GM12878 (cell line): ENCODE data around the gene ADCY9.

Experiments used
- ATF7 ChIP-seq: fragments of 450-650 bp; IDR thresholded peaks from 2 replicates; pipeline ENCODE4 v1.6.1; 2016; ENCODE audit warnings: low read depth, mild to moderate bottlenecking
- BACH1 ChIP-seq: fragments of 450-650 bp; IDR thresholded peaks from 2 replicates; pipeline ENCODE4 v1.6.1; 2017; ENCODE audit warnings: mild to moderate bottlenecking, borderline replicate concordance
- BRCA1 ChIP-seq: IDR thresholded peaks from 2 replicates; pipeline ENCODE4 v1.6.1; 2011; ENCODE audit warnings: low read depth, low read length, improper control_type of control experiment
- CREB1 ChIP-seq: IDR thresholded peaks from 2 replicates; pipeline ENCODE4 v1.6.1; 2012; ENCODE audit warnings: low read depth, mild to moderate bottlenecking, inconsistent platforms
- EZH2 ChIP-seq: IDR thresholded peaks from 2 replicates; pipeline ENCODE4 v1.6.1; 2012; ENCODE audit warnings: low read depth, mild to moderate bottlenecking, control low read depth, inconsistent platforms, low read length, borderline replicate concordance; ENCODE audit not compliant: control insufficient read depth
- FOS ChIP-seq: IDR thresholded peaks from 3 replicates; pipeline ENCODE4 v1.6.1; 2011; ENCODE audit warnings: borderline replicate concordance; ENCODE audit not compliant: insufficient read length; ENCODE audit errors: extremely low read depth
- FOXM1 ChIP-seq: IDR thresholded peaks from 2 replicates; pipeline ENCODE4 v1.6.1; 2012; ENCODE audit warnings: low read depth, mild to moderate bottlenecking, inconsistent platforms, low read length, moderate library complexity
- IRF4 ChIP-seq: IDR thresholded peaks from 2 replicates; pipeline ENCODE4 v1.6.1; 2011; ENCODE audit warnings: low read depth, low read length
- TF ChIP-seq, protein P1 (sequence below), 3 experiments: IDR thresholded peaks in 2 of 3; conservative IDR thresholded peaks in 1 of 3; 2 replicates each; pipeline ENCODE4 v1.5.1; 2011; ENCODE audit warnings: low read depth in 3 of 3, low read length in 3 of 3, mild to moderate bottlenecking in 3 of 3, control low read depth in 2 of 3, moderate library complexity in 2 of 3, inconsistent platforms in 1 of 3, mixed read lengths in 1 of 3; ENCODE audit not compliant: control insufficient read depth in 2 of 3, insufficient read depth in 1 of 3; ENCODE audit errors: extremely low read depth in 1 of 3
- TF ChIP-seq, protein P2 (sequence below): IDR thresholded peaks from 2 replicates; pipeline ENCODE4 v1.6.1; 2012; ENCODE audit warnings: low read depth, low read length, improper control_type of control experiment

DNA sequence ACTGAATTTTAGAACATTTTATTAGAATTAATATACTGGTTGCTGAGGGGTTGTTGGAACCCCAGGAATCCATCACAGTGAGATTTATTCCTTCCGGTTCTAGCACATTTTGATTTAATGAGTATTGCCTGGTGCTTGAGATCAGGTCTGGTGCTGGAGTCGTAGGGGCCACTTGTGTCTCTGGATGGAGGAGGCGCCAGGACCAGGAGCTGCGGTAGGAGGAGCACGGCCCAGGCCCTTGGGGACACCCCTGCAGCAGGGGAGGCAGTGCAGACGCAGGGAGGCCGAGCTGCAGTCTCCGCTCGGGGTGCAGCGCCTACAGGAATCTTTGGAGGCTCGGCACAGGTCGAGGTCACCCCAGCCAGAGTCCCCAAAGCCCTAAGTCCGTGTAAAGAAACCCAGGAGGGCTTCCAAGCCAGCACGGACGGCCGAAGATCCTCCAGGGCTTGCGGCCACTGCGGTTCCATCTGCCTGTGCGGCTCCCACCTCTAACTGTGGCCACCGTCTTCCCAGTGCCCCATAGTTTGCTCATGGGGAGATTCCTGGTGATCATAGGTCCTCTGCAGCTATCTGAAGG is 169.6 kb downstream of the ADCY9 start:
- TF ChIP-seq, protein P1, sequence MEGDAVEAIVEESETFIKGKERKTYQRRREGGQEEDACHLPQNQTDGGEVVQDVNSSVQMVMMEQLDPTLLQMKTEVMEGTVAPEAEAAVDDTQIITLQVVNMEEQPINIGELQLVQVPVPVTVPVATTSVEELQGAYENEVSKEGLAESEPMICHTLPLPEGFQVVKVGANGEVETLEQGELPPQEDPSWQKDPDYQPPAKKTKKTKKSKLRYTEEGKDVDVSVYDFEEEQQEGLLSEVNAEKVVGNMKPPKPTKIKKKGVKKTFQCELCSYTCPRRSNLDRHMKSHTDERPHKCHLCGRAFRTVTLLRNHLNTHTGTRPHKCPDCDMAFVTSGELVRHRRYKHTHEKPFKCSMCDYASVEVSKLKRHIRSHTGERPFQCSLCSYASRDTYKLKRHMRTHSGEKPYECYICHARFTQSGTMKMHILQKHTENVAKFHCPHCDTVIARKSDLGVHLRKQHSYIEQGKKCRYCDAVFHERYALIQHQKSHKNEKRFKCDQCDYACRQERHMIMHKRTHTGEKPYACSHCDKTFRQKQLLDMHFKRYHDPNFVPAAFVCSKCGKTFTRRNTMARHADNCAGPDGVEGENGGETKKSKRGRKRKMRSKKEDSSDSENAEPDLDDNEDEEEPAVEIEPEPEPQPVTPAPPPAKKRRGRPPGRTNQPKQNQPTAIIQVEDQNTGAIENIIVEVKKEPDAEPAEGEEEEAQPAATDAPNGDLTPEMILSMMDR (IDR thresholded peaks at IDR 0.05 in 2 of 3, conservative IDR thresholded peaks at IDR 0.05 in 1 of 3; ENCODE audit: control insufficient read depth in 2 of 3, extremely low read depth in 1 of 3, insufficient read depth in 1 of 3, low read depth in 3 of 3, low read length in 3 of 3) = no peak
- TF ChIP-seq, protein P2, sequence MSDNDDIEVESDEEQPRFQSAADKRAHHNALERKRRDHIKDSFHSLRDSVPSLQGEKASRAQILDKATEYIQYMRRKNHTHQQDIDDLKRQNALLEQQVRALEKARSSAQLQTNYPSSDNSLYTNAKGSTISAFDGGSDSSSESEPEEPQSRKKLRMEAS = no peak
- no peak for TF ChIP-seq IRF4
- TF ChIP-seq CREB1 = no peak
- no peak for TF ChIP-seq BACH1
- TF ChIP-seq ATF7 = no peak
- TF ChIP-seq FOS = no peak
- no peak for TF ChIP-seq EZH2
- TF ChIP-seq BRCA1 = no peak
- TF ChIP-seq FOXM1 = no peak
